Measurements from ENCODE around the gene C16orf96. TPM values are rescaled to one million over a fixed set of nuclear protein-coding genes. Genes with fewer than 3 reads are reported as not detected.

The C16orf96 gene
- not detected in 2 replicates for total RNA-seq (2014; rRNA removed; shearing (Covaris generic))
- not detected in 2 replicates for polyA plus RNA-seq (2014; cell fraction: nucleus; rRNA removed)

GRCh38 chr16:4556112-4556511 is at the start of gene C16orf96:
Gene C16orf96 (plus strand): TSS chr16:4556340. CDS start chr16:4556490, 150 bp downstream.
- DNase-seq (ENCODE audit: extremely low read depth, low read depth): no peak

- DNase-seq (ENCODE audit: extremely low read depth, low read depth): peak; percentile 75
Observed at GRCh38 chr16:4506450-4506849, 49.7 kb upstream of the C16orf96 start.

GRCh38 chr16:4507588-4508345 is 48.4 kb upstream of the C16orf96 start:
- DNase-seq (ENCODE audit: extremely low read depth, low read depth): no peak

DNA sequence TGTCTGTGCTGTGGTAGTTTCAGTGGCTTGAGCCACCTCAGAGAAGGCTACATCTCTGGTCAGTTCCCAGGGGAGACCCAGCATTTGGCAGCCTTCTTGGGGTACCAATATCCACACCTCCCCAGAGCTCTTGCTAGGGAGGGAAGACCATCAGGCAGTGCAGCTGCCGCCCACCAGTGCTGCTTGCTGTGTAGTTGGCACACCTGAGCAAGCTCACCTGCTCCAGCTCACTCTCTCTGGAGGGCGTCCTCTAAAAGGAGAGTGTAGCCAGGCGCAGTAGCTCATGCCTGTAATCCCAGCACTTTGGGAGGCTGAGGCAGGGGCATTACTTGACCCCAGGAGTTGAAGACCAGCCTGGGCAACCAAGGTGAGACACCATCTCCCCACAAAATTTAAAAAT is 47.3 kb upstream of the C16orf96 start:
- no peak for DNase-seq (ENCODE audit: extremely low read depth, low read depth)

GRCh38 chr16:4509420-4509819 is 46.7 kb upstream of the C16orf96 start:
- no peak for DNase-seq (ENCODE audit: extremely low read depth, low read depth)

DNA sequence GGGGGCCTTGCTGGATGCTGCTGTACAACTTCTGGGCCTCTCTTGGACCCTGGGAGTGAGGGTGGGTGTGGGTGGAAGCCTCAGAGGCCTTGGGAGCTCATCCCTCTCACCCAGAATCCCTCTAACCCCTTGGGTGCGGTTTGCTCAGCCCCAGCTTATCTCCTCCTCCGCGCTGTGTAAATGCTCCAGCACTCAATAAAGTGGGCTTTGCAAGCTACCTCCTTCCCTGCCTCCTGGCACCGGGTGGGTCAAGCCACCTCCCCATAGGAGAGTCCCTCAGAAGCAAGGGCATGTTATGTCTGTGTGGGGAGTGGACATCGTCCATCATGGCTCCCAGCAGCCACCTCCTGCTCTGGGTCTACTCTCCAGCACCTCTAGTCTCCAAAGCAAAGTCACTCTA is 46.0 kb upstream of the C16orf96 start:
- no peak for DNase-seq (ENCODE audit: extremely low read depth, low read depth)

DNA sequence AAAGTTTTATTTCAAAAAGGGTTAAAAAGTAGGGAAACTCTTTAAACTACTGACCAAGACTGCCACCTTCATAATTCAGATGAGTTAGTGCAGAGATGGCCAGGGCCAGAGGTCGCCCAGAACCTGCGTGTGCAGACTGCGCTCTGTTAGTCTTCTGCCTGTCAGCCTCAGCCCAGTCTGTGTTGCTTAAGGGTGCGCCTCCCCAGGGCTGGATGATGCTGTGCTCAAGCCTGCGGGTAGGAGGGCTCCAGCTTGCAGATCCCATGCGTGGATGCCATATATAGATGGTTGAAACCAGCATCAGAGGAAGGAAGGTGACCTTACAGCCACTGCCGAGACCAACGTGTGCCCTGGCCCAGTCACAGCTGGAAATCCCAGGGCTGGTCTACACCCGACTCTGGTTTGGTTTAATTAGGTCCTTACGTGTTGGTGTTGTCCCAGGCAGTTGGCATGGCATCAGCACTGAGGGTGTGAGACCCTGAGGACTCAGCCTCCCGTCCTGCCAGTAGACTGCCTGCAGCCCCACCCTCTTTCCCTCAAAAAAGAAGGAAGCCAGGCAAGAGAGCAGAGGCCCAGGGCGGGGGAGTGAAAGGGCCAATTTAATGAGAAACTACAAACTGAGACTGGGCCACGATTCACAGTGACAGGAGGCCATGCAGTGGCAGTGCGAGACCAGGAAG is 45.3 kb upstream of the C16orf96 start:
- no peak for DNase-seq (ENCODE audit: extremely low read depth, low read depth)

GRCh38 chr16:4511441-4512082 is 44.6 kb upstream of the C16orf96 start:
- peak; percentile 41 for DNase-seq (ENCODE audit: extremely low read depth, low read depth)

DNA sequence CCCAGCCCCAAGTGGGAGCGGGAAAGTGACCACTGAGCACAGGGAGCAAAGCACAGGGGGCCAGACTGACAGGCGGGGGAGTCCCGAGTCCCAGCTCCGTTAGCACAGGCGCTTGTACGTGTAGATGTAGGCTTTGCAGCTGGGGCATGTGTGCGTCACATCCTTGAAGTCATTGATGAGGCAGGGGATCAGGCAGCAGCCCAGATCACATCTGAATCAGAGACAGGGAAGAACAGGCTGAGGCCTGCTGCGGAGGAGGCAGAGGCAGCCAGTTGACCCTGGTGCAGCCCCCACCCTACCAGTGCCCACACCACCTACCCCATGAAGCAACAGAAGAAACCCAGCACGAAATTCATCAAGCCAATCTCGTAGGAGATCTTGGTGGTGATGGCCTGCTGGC is 43.7 kb upstream of the C16orf96 start:
- DNase-seq (ENCODE audit: extremely low read depth, low read depth): no peak

- DNase-seq (ENCODE audit: extremely low read depth, low read depth): no peak
Observed at GRCh38 chr16:4513086-4513860, 42.9 kb upstream of the C16orf96 start.

DNA sequence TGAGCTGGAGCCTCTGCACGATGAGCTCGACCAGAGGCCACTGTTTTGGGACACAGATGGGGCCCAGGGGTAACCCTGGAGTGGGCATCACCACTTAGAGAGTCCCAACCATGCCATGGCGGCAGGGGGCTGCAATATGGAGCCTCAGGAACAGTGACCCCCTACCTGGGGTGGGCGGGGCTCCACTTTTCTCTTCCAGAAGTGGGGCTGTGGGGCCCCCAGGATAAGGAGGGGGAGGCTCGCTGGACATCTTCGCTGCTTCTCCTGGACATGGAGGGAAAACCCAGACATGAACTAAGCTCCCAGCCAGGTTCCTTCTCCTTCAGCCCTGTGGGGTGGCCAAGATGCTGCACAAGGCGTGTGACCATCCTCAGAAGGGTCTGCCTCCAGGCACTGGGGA is 42.3 kb upstream of the C16orf96 start:
- no peak for DNase-seq (ENCODE audit: extremely low read depth, low read depth)

DNA sequence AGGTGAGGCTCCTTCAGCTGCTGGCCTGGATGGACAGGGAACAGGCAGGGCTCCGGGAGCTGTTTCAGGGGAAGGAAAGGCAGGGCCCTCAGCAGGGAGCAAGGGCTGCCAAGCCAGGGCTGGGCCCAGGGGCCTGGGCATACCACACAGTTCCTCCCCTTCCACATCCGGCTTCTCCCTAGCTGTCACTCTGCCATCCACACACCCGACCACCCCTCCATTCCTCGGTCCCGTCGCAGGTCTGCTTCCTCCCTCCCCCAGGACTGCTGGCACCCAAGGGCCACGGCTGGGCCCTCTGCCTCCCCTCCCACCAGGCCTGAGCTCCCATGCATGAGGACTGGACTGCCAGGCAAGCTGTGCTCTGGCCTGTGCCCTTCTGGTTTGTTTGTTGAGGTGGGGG is 41.5 kb upstream of the C16orf96 start:
- no peak for DNase-seq (ENCODE audit: extremely low read depth, low read depth)

- no peak for DNase-seq (ENCODE audit: extremely low read depth, low read depth)
Observed at GRCh38 chr16:4515611-4516233, 40.4 kb upstream of the C16orf96 start.

GRCh38 chr16:4517812-4518680 is 38.1 kb upstream of the C16orf96 start:
- peak; percentile 36 for DNase-seq (ENCODE audit: extremely low read depth, low read depth)

GRCh38 chr16:4519274-4520058 is 36.7 kb upstream of the C16orf96 start:
- DNase-seq (ENCODE audit: extremely low read depth, low read depth): no peak

GRCh38 chr16:4520913-4521312 is 35.2 kb upstream of the C16orf96 start:
- no peak for DNase-seq (ENCODE audit: extremely low read depth, low read depth)

DNA sequence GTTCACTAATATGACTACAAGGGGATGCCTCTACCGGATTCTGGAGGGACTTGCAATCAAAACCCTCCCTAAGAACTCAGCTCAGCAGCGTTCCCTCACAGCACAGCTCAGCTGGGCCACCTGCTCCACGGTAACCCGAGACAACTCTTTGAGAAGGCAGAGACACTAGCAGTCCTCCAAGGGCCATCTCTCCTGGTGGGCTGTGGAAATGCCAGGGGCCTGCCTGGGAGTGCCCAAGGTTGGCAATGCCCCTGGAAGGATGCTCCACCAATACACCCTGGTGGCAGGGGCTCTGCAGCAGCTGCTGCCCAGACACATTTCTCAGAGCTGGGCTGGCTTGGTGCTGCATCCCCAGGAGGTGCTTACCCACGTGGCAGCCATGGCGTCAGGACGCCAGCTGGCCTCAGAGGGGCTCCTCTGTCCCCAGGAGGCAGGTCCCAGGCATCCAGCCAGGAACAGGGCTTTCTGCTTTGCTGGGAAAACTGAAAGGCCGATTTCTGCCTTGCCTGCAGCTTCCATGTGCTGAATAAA is 34.0 kb upstream of the C16orf96 start:
- no peak for DNase-seq (ENCODE audit: extremely low read depth, low read depth)

DNA sequence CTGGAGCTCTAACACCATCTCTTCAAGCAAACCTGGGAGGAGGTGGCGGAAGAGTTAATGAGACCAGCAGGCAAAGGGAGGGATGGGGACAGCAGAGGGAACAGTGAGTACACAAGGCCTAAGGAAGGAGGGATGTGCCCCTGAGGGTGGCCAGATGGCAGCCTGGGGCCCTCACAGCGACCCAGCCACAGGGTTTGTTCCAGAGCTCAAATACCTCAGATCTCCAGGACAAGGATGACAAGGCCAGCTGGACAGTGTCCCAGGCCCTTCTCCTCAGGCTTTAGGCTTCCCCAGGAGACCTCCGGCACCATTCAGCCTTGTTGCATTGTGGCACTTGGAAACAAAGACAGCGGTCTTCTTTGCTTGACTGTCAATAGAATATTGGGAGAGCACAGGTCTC is 32.5 kb upstream of the C16orf96 start:
- DNase-seq (ENCODE audit: extremely low read depth, low read depth): no peak
